SK-N-MC (cell line): ENCODE data around the gene ANKRD34B.

Experiments
- DNase-seq: peaks from one replicate; pipeline ENCODE4 v3.0.0-alpha.2; 2011; ENCODE audit warnings: low read depth, low spot score
- H3K27ac ChIP-seq: fragments of 200-600 bp; sonication (generic); 2 replicates; pipeline ENCODE4 v1.5.1; 2016; ENCODE audit warnings: mixed run types
- H3K36me3 ChIP-seq: fragments of 200-600 bp; sonication (generic); 2 replicates; pipeline ENCODE4 v1.6.1; 2017; ENCODE audit warnings: antibody characterized with exemption, low read length, mixed read lengths; ENCODE audit not compliant: insufficient read depth
- H3K4me3 ChIP-seq: fragments of 200-600 bp; sonication (generic); 2 replicates; pipeline ENCODE4 v1.5.1; 2016
- H3K9ac ChIP-seq: fragments of 200-600 bp; sonication (generic); 2 replicates; pipeline ENCODE4 v1.8.0; 2017; ENCODE audit warnings: mixed run types, mixed read lengths; ENCODE audit not compliant: insufficient read length
- H3K9me3 ChIP-seq: fragments of 200-600 bp; sonication (generic); 2 replicates; pipeline ENCODE4 v1.6.1; 2017; ENCODE audit warnings: low read depth, mild to moderate bottlenecking, antibody characterized with exemption, low read length, moderate library complexity, mixed read lengths
- EZH2 ChIP-seq: fragments of 200-600 bp; sonication (generic); IDR thresholded peaks from one replicate; pipeline ENCODE4 v1.6.1; 2017; ENCODE audit warnings: antibody characterized with exemption
- FOXP2 ChIP-seq: optimal IDR thresholded peaks from 2 replicates; pipeline ENCODE3; 2011; ENCODE audit warnings: mild to moderate bottlenecking, moderate library complexity; ENCODE audit not compliant: insufficient read depth; ENCODE audit errors: extremely low read length, control extremely low read depth
- POLR2AphosphoS5 ChIP-seq: IDR thresholded peaks from 2 replicates; pipeline ENCODE4 v1.6.1; 2012; ENCODE audit warnings: mild to moderate bottlenecking, low read depth, low read length, borderline replicate concordance

Gene ANKRD34B

GRCh38 chr5:80600943-80601693, 31.0 kb upstream of the ANKRD34B start:
- H3K27ac ChIP-seq = no peak overlapping the region
- no peak for DNase-seq
- H3K9me3 ChIP-seq = no peaks in the 10 kb centered on the region
- TF ChIP-seq EZH2 = no peak
- TF ChIP-seq POLR2AphosphoS5 = no peak
- no peak for TF ChIP-seq FOXP2
- H3K4me3 ChIP-seq = no peak overlapping the region
- H3K36me3 ChIP-seq = no peaks in the 10 kb centered on the region
- no peak overlapping the region for H3K9ac ChIP-seq

- no peak overlapping the region for H3K4me3 ChIP-seq
- TF ChIP-seq FOXP2 (no peak), POLR2AphosphoS5 (no peak), EZH2 (no peak)
- H3K9me3 ChIP-seq = no peaks in the 10 kb centered on the region
- DNase-seq = no peak
- no peak overlapping the region for H3K9ac ChIP-seq
- H3K27ac ChIP-seq = no peak overlapping the region
- H3K36me3 ChIP-seq = no peaks in the 10 kb centered on the region
These were observed 27.4 kb upstream of the ANKRD34B start for GRCh38 chr5:80597500-80597899.

- Histone ChIP-seq H3K36me3 (no peaks in the 10 kb centered on the region), H3K9me3 (no peaks in the 10 kb centered on the region), H3K9ac (no peak overlapping the region), H3K4me3 (no peak overlapping the region), H3K27ac (no peak overlapping the region)
- TF ChIP-seq POLR2AphosphoS5 = no peak
- no peak for TF ChIP-seq EZH2
- no peak for TF ChIP-seq FOXP2
- no peak for DNase-seq
These were observed 24.7 kb upstream of the ANKRD34B start for GRCh38 chr5:80594810-80595209.

GRCh38 chr5:80592761-80593160, 22.7 kb upstream of the ANKRD34B start:
- TF ChIP-seq FOXP2 (no peak), EZH2 (no peak), POLR2AphosphoS5 (no peak)
- H3K27ac ChIP-seq = no peak overlapping the region
- no peaks in the 10 kb centered on the region for H3K9me3 ChIP-seq
- no peak overlapping the region for H3K4me3 ChIP-seq
- no peak for DNase-seq
- no peak overlapping the region for H3K9ac ChIP-seq
- no peaks in the 10 kb centered on the region for H3K36me3 ChIP-seq

- DNase-seq = no peak
- H3K27ac ChIP-seq = no peak overlapping the region
- no peak overlapping the region for H3K4me3 ChIP-seq
These were observed 22.0 kb upstream of the ANKRD34B start for GRCh38 chr5:80592105-80592504.

GRCh38 chr5:80591352-80591751, 21.3 kb upstream of the ANKRD34B start:
- DNase-seq = no peak
- Histone ChIP-seq H3K4me3 (no peak overlapping the region), H3K36me3 (no peaks in the 10 kb centered on the region), H3K27ac (no peak overlapping the region), H3K9me3 (no peaks in the 10 kb centered on the region), H3K9ac (no peak overlapping the region)
- no peak for TF ChIP-seq FOXP2
- no peak for TF ChIP-seq EZH2
- no peak for TF ChIP-seq POLR2AphosphoS5

More at GRCh38 chr5:80592105-80592504, 22.0 kb upstream of the ANKRD34B start:
- no peak overlapping the region for H3K9ac ChIP-seq
- no peaks in the 10 kb centered on the region for H3K9me3 ChIP-seq
- TF ChIP-seq EZH2 (no peak), FOXP2 (no peak), POLR2AphosphoS5 (no peak)
- H3K36me3 ChIP-seq = no peaks in the 10 kb centered on the region

GRCh38 chr5:80590766-80591165, 20.7 kb upstream of the ANKRD34B start:
- DNase-seq = no peak
- no peak for TF ChIP-seq FOXP2
- TF ChIP-seq POLR2AphosphoS5 = no peak
- no peak for TF ChIP-seq EZH2

GRCh38 chr5:80588858-80589540, 18.9 kb upstream of the ANKRD34B start:
- TF ChIP-seq EZH2 (no peak), FOXP2 (no peak), POLR2AphosphoS5 (no peak)
- DNase-seq = no peak
- Histone ChIP-seq H3K27ac (no peak overlapping the region), H3K4me3 (no peak overlapping the region), H3K9ac (no peak overlapping the region), H3K9me3 (no peaks in the 10 kb centered on the region), H3K36me3 (no peaks in the 10 kb centered on the region)

More at GRCh38 chr5:80590766-80591165, 20.7 kb upstream of the ANKRD34B start:
- H3K27ac ChIP-seq = no peak overlapping the region
- H3K9ac ChIP-seq = no peak overlapping the region
- no peak overlapping the region for H3K4me3 ChIP-seq
- H3K9me3 ChIP-seq = no peaks in the 10 kb centered on the region
- H3K36me3 ChIP-seq = no peaks in the 10 kb centered on the region
